HepG2 (cell line): Measurements from ENCODE around the gene RBM12. TPM values are rescaled to one million over a fixed set of nuclear protein-coding genes. Genes with fewer than 3 reads are reported as not detected.

ENCODE experiments used
- ARID2 ChIP-seq: sonication (generic); formaldehyde crosslinking; IDR thresholded peaks from 2 replicates; pipeline ENCODE4 v1.8.1; 2022; ENCODE audit warnings: mild to moderate bottlenecking, missing genetic modification reagents, borderline replicate concordance
- FLYWCH1 ChIP-seq: sonication (generic); formaldehyde crosslinking; IDR thresholded peaks from 2 replicates; pipeline ENCODE4 v1.8.1; 2023; ENCODE audit warnings: mild to moderate bottlenecking, missing genetic modification reagents
- GTF3A ChIP-seq: sonication (generic); formaldehyde crosslinking; conservative IDR thresholded peaks from 2 replicates; pipeline ENCODE4 v1.4.0; 2020; ENCODE audit warnings: mild to moderate bottlenecking, missing genetic modification reagents
- MBD4 ChIP-seq: IDR thresholded peaks from 2 replicates; pipeline ENCODE4 v1.6.1; 2012; ENCODE audit warnings: low read length, inconsistent platforms, borderline replicate concordance
- NFKB2 ChIP-seq: sonication (generic); formaldehyde crosslinking; IDR thresholded peaks from 2 replicates; pipeline ENCODE4 v1.4.0; 2020; ENCODE audit warnings: missing genetic modification reagents, borderline replicate concordance
- NRL ChIP-seq: sonication (generic); formaldehyde crosslinking; IDR thresholded peaks from 2 replicates; pipeline ENCODE4 v1.5.0; 2020; ENCODE audit warnings: missing genetic modification reagents, mild to moderate bottlenecking, moderate library complexity, borderline replicate concordance
- THYN1 ChIP-seq: sonication (generic); formaldehyde crosslinking; IDR thresholded peaks from 2 replicates; pipeline ENCODE4 v1.8.1; 2023; ENCODE audit warnings: low read depth, mild to moderate bottlenecking, moderate library complexity, missing genetic modification reagents, borderline replicate concordance
- ZBTB40 ChIP-seq, 2 experiments: fragments of 450-650 bp in 1 of 2; sonication (generic) in 1 of 2; formaldehyde crosslinking in 1 of 2; IDR thresholded peaks; 2 replicates each; pipeline versions ENCODE4 v1.6.1 to v1.8.0; 2016 to 2022; ENCODE audit warnings: antibody characterized with exemption in 1 of 2, mild to moderate bottlenecking in 1 of 2, missing genetic modification reagents in 1 of 2
- ZNF552 ChIP-seq: sonication (generic); formaldehyde crosslinking; IDR thresholded peaks from 2 replicates; pipeline ENCODE4 v1.9.0; 2022; ENCODE audit warnings: missing genetic modification reagents, mild to moderate bottlenecking, borderline replicate concordance
- ZNF766 ChIP-seq: sonication (generic); formaldehyde crosslinking; IDR thresholded peaks from 2 replicates; pipeline ENCODE4 v1.5.0; 2020; ENCODE audit warnings: missing genetic modification reagents, borderline replicate concordance
- ZNF773 ChIP-seq: sonication (generic); formaldehyde crosslinking; IDR thresholded peaks from 2 replicates; pipeline ENCODE4 v1.4.0; 2020; ENCODE audit warnings: missing genetic modification reagents, borderline replicate concordance
- ZNF788 ChIP-seq: sonication (generic); formaldehyde crosslinking; IDR thresholded peaks from 2 replicates; pipeline ENCODE4 v1.5.0; 2020; ENCODE audit warnings: mild to moderate bottlenecking, missing genetic modification reagents, borderline replicate concordance
- ZNF792 ChIP-seq: IDR thresholded peaks from 2 replicates; pipeline ENCODE4 v1.6.1; 2016
- polyA plus RNA-seq, 8 experiments: library from polyadenylated mRNA; depleted of rRNA in 3 of 8; stranded (reverse) in 7 of 8; unstranded in 1 of 8; fragments of >200 nt; fragmentation: Illumina TruSeq in 4 of 8; extraction: Trizol in 4 of 8; gene quantifications; 2 replicates each; pipeline versions ENCODE4 v1.2.1 to v1.2.3, GENCODE V29; 2011 to 2016; ENCODE audit warnings: low read depth in 4 of 8, missing spikeins in 1 of 8, mixed read lengths in 1 of 8; ENCODE audit not compliant: insufficient read depth in 1 of 8
- total RNA-seq, 5 experiments: library from RNA; depleted of rRNA; stranded (reverse); fragments of >200 nt; fragmentation: Illumina TruSeq; extraction: Trizol; gene quantifications; 2 replicates each; pipeline ENCODE4 v1.2.3, GENCODE V29; 2016; ENCODE audit warnings: low read depth in 1 of 5
- TF ChIP-seq, protein P1 (sequence below): IDR thresholded peaks from 2 replicates; pipeline ENCODE4 v1.6.1; 2016; ENCODE audit warnings: low read depth

Gene RBM12
- total and polyA plus RNA-seq, 2 of the 13 experiments (the other 11 are each of a cell fraction or from before 2014, with no cell fraction given) = 97.9 to 104 TPM

DNA sequence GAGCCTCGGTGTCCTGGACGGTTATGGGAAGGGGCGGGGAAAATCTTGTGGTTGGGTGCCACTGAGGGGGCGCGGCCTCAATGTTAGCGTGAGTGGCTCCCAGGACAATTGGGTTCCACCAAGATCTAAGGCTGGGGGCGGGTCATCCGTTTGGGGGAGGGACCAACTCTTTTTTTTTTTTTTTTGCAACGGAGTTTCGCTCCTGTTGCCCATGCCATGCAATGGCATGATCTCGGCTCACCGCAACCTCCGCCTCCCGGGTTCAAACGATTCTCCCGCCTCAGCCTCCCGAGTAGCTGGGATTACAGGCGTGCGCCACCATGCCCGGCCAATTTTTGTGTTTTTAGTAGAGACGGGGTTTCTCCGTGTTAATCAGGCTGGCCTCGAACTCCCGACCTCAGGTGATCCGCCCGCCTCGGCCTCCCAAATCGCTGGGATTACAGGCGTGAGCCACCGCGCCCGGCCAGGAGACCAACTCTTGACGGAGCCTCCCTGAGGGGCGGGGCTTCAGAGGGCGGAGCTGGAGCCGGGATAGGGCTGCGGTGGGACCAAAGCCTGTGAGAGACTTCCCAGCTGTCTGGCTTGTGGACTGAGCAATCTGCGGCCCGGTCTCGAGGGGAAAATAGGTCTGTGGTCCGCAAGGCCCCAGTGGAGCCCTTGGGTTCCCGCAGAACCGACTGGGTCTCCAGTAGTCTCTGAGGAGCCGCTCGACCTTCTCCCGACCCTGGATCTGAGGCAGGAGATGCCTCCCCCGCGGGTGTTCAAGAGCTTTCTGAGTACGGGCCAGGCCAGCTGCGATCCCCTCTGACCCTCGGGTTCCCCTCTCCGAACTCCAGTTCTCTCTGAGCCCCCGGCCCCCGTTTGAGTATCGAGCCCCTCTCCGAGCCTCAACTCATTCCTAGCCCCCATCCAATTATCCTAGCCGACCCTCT lies 48.0 kb downstream of the RBM12 start (continued):
- TF ChIP-seq ZBTB40 (IDR thresholded peaks at IDR 0.05) (no peak), ZBTB40 (CRISPR knock-in tag; IDR thresholded peaks at IDR 0.05) (no peak; the same call in 1 of the 2 replicates), GTF3A (CRISPR knock-in tag) (peak; percentile 97), THYN1 (CRISPR knock-in tag) (no peak; the same call in 1 of the 2 replicates), ZNF766 (peak; percentile 87), ZNF792 (CRISPR knock-in tag) (peak; percentile 77; the same call in 1 of the 2 replicates), ZNF552 (CRISPR knock-in tag) (0 out of 2 replicates have a peak, but pooled peaks have one; percentile 63), NFKB2 (CRISPR knock-in tag) (peak; percentile 94), ARID2 (CRISPR knock-in tag) (0 out of 2 replicates have a peak, but pooled peaks have one; percentile 35), FLYWCH1 (no peak; the same call in 1 of the 2 replicates), NRL (CRISPR knock-in tag) (peak; percentile 83), ZNF773 (CRISPR knock-in tag) (peak; percentile 80; the same call in 1 of the 2 replicates), MBD4 (no peak), ZNF788 (CRISPR knock-in tag) (no peak)
- TF ChIP-seq, protein P1, sequence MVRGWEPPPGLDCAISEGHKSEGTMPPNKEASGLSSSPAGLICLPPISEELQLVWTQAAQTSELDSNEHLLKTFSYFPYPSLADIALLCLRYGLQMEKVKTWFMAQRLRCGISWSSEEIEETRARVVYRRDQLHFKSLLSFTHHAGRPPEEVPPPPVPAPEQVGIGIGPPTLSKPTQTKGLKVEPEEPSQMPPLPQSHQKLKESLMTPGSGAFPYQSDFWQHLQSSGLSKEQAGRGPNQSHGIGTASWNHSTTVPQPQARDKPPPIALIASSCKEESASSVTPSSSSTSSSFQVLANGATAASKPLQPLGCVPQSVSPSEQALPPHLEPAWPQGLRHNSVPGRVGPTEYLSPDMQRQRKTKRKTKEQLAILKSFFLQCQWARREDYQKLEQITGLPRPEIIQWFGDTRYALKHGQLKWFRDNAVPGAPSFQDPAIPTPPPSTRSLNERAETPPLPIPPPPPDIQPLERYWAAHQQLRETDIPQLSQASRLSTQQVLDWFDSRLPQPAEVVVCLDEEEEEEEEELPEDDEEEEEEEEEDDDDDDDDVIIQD (CRISPR knock-in tag) = peak; percentile 60; the same call in 1 of the 2 replicates
